Suprapubic skin (tissue), 3 donors: ENCODE results near the gene INSIG1.

Experiments
- CTCF ChIP-seq, 2 donors: fragments of 200-600 bp in 1 of 2; fragments of 450-650 bp in 1 of 2; sonication (generic) in 1 of 2; IDR thresholded peaks; one replicate each; pipeline ENCODE4 v1.5.1; 2016 to 2019; ENCODE audit warnings: antibody characterized with exemption in 2 of 2, mild to moderate bottlenecking in 1 of 2, moderate library complexity in 1 of 2
- POLR2AphosphoS5 ChIP-seq, 3 donors: sonication (generic); formaldehyde crosslinking; IDR thresholded peaks; one replicate each; pipeline ENCODE4 v1.6.1; 2017; ENCODE audit warnings: antibody characterized with exemption in 3 of 3

DNA sequence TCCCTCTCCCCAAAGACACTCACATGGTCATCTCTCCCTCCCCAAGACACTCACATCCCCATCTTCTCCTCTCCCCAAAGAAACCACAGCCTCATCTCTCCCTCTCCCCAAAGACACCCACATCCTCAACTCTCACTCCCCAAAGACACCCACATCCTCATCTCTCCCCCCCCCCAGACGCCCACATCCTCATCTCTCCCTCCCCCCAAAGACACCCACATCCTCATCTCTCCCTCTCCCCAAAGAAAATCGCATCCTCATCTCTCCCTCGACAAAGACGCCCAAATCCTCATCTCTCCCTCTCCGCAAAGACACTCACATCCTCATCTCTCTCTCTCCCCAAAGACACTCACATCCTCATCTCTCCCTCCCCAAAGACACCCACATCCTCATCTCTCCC, 31.5 kb downstream of the INSIG1 start:
- no peak for TF ChIP-seq CTCF (IDR thresholded peaks at IDR 0.05)
- TF ChIP-seq POLR2AphosphoS5 (IDR thresholded peaks at IDR 0.05) = no peak
